ENCODE data around the gene WLS.

WLS gene

GRCh38 chr1:68221980-68222373 is 10.3 kb downstream of the WLS start:
- peak; percentile 81 for ATAC-seq
- TF ChIP-seq ISL1 (CRISPR knock-in tag; IDR thresholded peaks at IDR 0.05), result no peak

GRCh38 chr1:68221001-68221979 is 11.0 kb downstream of the WLS start:
- peak; percentile 25 for ATAC-seq
- no peak for TF ChIP-seq GLIS3 (CRISPR knock-in tag; IDR thresholded peaks at IDR 0.05)
- no peak for TF ChIP-seq ZFP30 (CRISPR knock-in tag; IDR thresholded peaks at IDR 0.05)
- TF ChIP-seq BACH2 (CRISPR knock-in tag; IDR thresholded peaks at IDR 0.05; ENCODE audit: borderline replicate concordance), result no peak
- TF ChIP-seq OSR1 (CRISPR knock-in tag; IDR thresholded peaks at IDR 0.05), result no peak
- no peak for TF ChIP-seq ZC3H10 (CRISPR knock-in tag; IDR thresholded peaks at IDR 0.05)
- no peak for TF ChIP-seq CSRNP3 (CRISPR knock-in tag; IDR thresholded peaks at IDR 0.05)
- TF ChIP-seq ZNF70 (CRISPR knock-in tag; IDR thresholded peaks at IDR 0.05), result no peak
- no peak for TF ChIP-seq ESRRG (CRISPR knock-in tag; IDR thresholded peaks at IDR 0.05)
- no peak for TF ChIP-seq SNAI2 (CRISPR knock-in tag; IDR thresholded peaks at IDR 0.05)
- TF ChIP-seq CSDC2 (CRISPR knock-in tag; IDR thresholded peaks at IDR 0.05), result no peak
- TF ChIP-seq PATZ1 (CRISPR knock-in tag; IDR thresholded peaks at IDR 0.05; ENCODE audit: borderline replicate concordance), result no peak
- TF ChIP-seq ARNTL (CRISPR knock-in tag; IDR thresholded peaks at IDR 0.05; ENCODE audit: borderline replicate concordance, low read depth), result no peak
- no peak for TF ChIP-seq POU6F1 (CRISPR knock-in tag; IDR thresholded peaks at IDR 0.05; ENCODE audit: borderline replicate concordance, low read depth)
- TF ChIP-seq TCF4 (CRISPR knock-in tag; IDR thresholded peaks at IDR 0.05; ENCODE audit: borderline replicate concordance), result no peak
- TF ChIP-seq PPARA (CRISPR knock-in tag; IDR thresholded peaks at IDR 0.05; ENCODE audit: borderline replicate concordance), result no peak

GRCh38 chr1:68220420-68220819 is 11.9 kb downstream of the WLS start:
- ATAC-seq, result no peak
- TF ChIP-seq ZNF70 (CRISPR knock-in tag; IDR thresholded peaks at IDR 0.05) (no peak), CREB5 (CRISPR knock-in tag; IDR thresholded peaks at IDR 0.05; ENCODE audit: low read depth) (no peak), SNAI2 (CRISPR knock-in tag; IDR thresholded peaks at IDR 0.05) (no peak), TSHZ2 (CRISPR knock-in tag; IDR thresholded peaks at IDR 0.05) (no peak), OSR1 (CRISPR knock-in tag; IDR thresholded peaks at IDR 0.05) (no peak), CSDC2 (CRISPR knock-in tag; IDR thresholded peaks at IDR 0.05) (no peak), RARB (CRISPR knock-in tag; IDR thresholded peaks at IDR 0.05) (no peak), ZNF8 (CRISPR knock-in tag; IDR thresholded peaks at IDR 0.05) (no peak), BACH2 (CRISPR knock-in tag; IDR thresholded peaks at IDR 0.05; ENCODE audit: borderline replicate concordance) (no peak), CSRNP3 (CRISPR knock-in tag; IDR thresholded peaks at IDR 0.05) (no peak), POU6F1 (CRISPR knock-in tag; IDR thresholded peaks at IDR 0.05; ENCODE audit: borderline replicate concordance, low read depth) (no peak), ZFP3 (CRISPR knock-in tag; IDR thresholded peaks at IDR 0.05) (no peak), TOX (CRISPR knock-in tag; IDR thresholded peaks at IDR 0.05; ENCODE audit: borderline replicate concordance) (no peak), TCF4 (CRISPR knock-in tag; IDR thresholded peaks at IDR 0.05; ENCODE audit: borderline replicate concordance) (no peak), ZNF565 (CRISPR knock-in tag; conservative IDR thresholded peaks at IDR 0.05; ENCODE audit: low read depth) (no peak)
